Activated CD4-positive, alpha-beta memory T cell treated with anti-CD3 and anti-CD28 coated beads, Interleukin-2, amount 10 ng/mL, durations not matched to agents 7 days and 5 days (primary cell): ENCODE results near the gene CHAC2. TPM values are rescaled to one million over a fixed set of nuclear protein-coding genes. Genes with fewer than 3 reads are reported as not detected.
"Not testable (repeated sequence)": the region's sequence is repeated elsewhere in the genome, so short reads cannot be mapped to it uniquely, and the experiment has no call there.

ENCODE experiments used
- CTCF ChIA-PET: fragments of 350-600 bp; sonication (Branson Sonifier 250); formaldehyde crosslinking; loops from one replicate; lab custom pipeline; 2021; ENCODE audit warnings: antibody characterized with exemption, inconsistent platforms; lab: Charles Lee
- POLR2A ChIA-PET: fragments of 350-600 bp; sonication (Branson Sonifier 250); formaldehyde crosslinking; loops from one replicate; lab custom pipeline; 2021; ENCODE audit warnings: antibody characterized with exemption; lab: Charles Lee
- DNase-seq: peaks from one replicate; pipeline ENCODE4 v3.0.0-alpha.2; 2020
- H3K27ac Mint-ChIP-seq: one replicate; pipeline ENCODE4 v1.8.0; 2021; ENCODE audit warnings: mild to moderate bottlenecking, mixed read lengths
- H3K27me3 Mint-ChIP-seq: one replicate; pipeline ENCODE4 v1.8.0; 2021; ENCODE audit warnings: mixed read lengths
- H3K36me3 Mint-ChIP-seq: one replicate; pipeline ENCODE4 v1.8.0; 2021; ENCODE audit warnings: low read depth, mixed read lengths
- H3K4me1 Mint-ChIP-seq: one replicate; pipeline ENCODE4 v1.8.0; 2021; ENCODE audit warnings: mixed read lengths
- H3K4me3 Mint-ChIP-seq: one replicate; pipeline ENCODE4 v1.8.0; 2021; ENCODE audit warnings: mild to moderate bottlenecking, mixed read lengths
- H3K9me3 Mint-ChIP-seq: one replicate; pipeline ENCODE4 v1.8.0; 2021; ENCODE audit warnings: mixed read lengths
- total RNA-seq, 2 experiments: library from RNA; stranded (reverse); gene quantifications; one replicate each; pipeline ENCODE4 v1.2.3, GENCODE V29; 2021

CHAC2 gene
- total RNA-seq = 10 to 100 TPM in 1 of 2 experiments, 1 to 10 TPM in 1; 9.1 to 10.3 TPM

GRCh38 chr2:53767405-53768241 lies at the start of gene CHAC2:
Gene CHAC2 (plus strand): TSS chr2:53767804. CDS start chr2:53767887, 83 bp downstream.
- DNase-seq = peak; percentile 87
- POLR2A ChIA-PET = interaction anchor here (0.8 to 4.0 kb wide), 17 partner anchors 9 to 793 kb away, joined by 3 to 163 read pairs (median 4); partner anchors contain the start of genes ACYP2, ASB3, ERLEC1 and PSME4
- CTCF ChIA-PET = interaction anchor here (0.5 to 4.4 kb wide), 6 partner anchors 9 to 346 kb away, joined by 3 to 24 read pairs (median 6); partner anchors contain the start of genes ASB3 and ERLEC1
- no peaks in the 10 kb centered on the region for H3K9me3 Mint-ChIP-seq
- H3K27me3 Mint-ChIP-seq = no peaks in the 10 kb centered on the region
- H3K4me1 Mint-ChIP-seq = peaks cover 44% of the 10 kb centered on the region
- peak within 1 kb of the TSS; percentile 86 for H3K27ac Mint-ChIP-seq
- H3K4me3 Mint-ChIP-seq = peak within 1 kb of the TSS; percentile 95
- peaks cover 22% of the 10 kb centered on the region for H3K36me3 Mint-ChIP-seq

- Mint-ChIP-seq H3K4me1 (peaks cover 14% of the 10 kb centered on the region), H3K36me3 (peaks cover 32% of the 10 kb centered on the region)
- H3K27ac Mint-ChIP-seq, H3K9me3 Mint-ChIP-seq, POLR2A ChIA-PET, CTCF ChIA-PET, DNase-seq, H3K27me3 Mint-ChIP-seq, H3K4me3 Mint-ChIP-seq: not testable (repeated sequence)
Measured at GRCh38 chr2:53720944-53721343, 46.7 kb upstream of the CHAC2 start.

GRCh38 chr2:53724536-53724935 lies 43.1 kb upstream of the CHAC2 start:
- POLR2A ChIA-PET = no interaction called here
- H3K27ac Mint-ChIP-seq = no peak overlapping the region
- CTCF ChIA-PET = no interaction called here

GRCh38 chr2:53725662-53726061 lies 41.9 kb upstream of the CHAC2 start:
- ChIA-PET CTCF (no interaction called here), POLR2A (interaction anchor here (1.3 kb wide), 1 partner anchor 41 kb away, joined by 4 read pairs; the partner anchor contains the start of gene CHAC2)
- H3K36me3 Mint-ChIP-seq = peaks cover 42% of the 10 kb centered on the region
- H3K9me3 Mint-ChIP-seq = peaks cover 7% of the 10 kb centered on the region
- H3K4me1 Mint-ChIP-seq = peaks cover 14% of the 10 kb centered on the region
- no peaks in the 10 kb centered on the region for H3K27me3 Mint-ChIP-seq
- H3K4me3 Mint-ChIP-seq = no peak overlapping the region
- no peak for DNase-seq
- no peak overlapping the region for H3K27ac Mint-ChIP-seq

More at GRCh38 chr2:53724536-53724935, 43.1 kb upstream of the CHAC2 start:
- peaks cover 14% of the 10 kb centered on the region for H3K4me1 Mint-ChIP-seq
- peaks cover 7% of the 10 kb centered on the region for H3K9me3 Mint-ChIP-seq
- H3K4me3 Mint-ChIP-seq = no peak overlapping the region
- H3K27me3 Mint-ChIP-seq = no peaks in the 10 kb centered on the region
- H3K36me3 Mint-ChIP-seq = peaks cover 43% of the 10 kb centered on the region
- no peak for DNase-seq

- Mint-ChIP-seq H3K27me3 (no peaks in the 10 kb centered on the region), H3K4me1 (peaks cover 11% of the 10 kb centered on the region), H3K27ac (no peak overlapping the region), H3K36me3 (peaks cover 36% of the 10 kb centered on the region), H3K4me3 (no peak overlapping the region), H3K9me3 (peaks cover 7% of the 10 kb centered on the region)
- POLR2A ChIA-PET = no interaction called here
- CTCF ChIA-PET = no interaction called here
- DNase-seq = no peak
Measured at GRCh38 chr2:53727921-53728320, 39.7 kb upstream of the CHAC2 start.

GRCh38 chr2:53729143-53729762 lies 38.4 kb upstream of the CHAC2 start:
- CTCF ChIA-PET = no interaction called here
- no peak overlapping the region for H3K27ac Mint-ChIP-seq
- H3K27me3 Mint-ChIP-seq = no peaks in the 10 kb centered on the region
- no peak overlapping the region for H3K4me3 Mint-ChIP-seq
- POLR2A ChIA-PET = no interaction called here
- H3K36me3 Mint-ChIP-seq = peaks cover 31% of the 10 kb centered on the region
- peaks cover 7% of the 10 kb centered on the region for H3K9me3 Mint-ChIP-seq
- DNase-seq = no peak
- peaks cover 8% of the 10 kb centered on the region for H3K4me1 Mint-ChIP-seq

- no peaks in the 10 kb centered on the region for H3K27me3 Mint-ChIP-seq
- ChIA-PET CTCF (no interaction called here), POLR2A (no interaction called here)
Measured at GRCh38 chr2:53737091-53737490, 30.5 kb upstream of the CHAC2 start.

GRCh38 chr2:53739032-53739431 lies 28.6 kb upstream of the CHAC2 start:
- Mint-ChIP-seq H3K27me3 (no peaks in the 10 kb centered on the region), H3K4me1 (peaks cover 13% of the 10 kb centered on the region), H3K27ac (no peak overlapping the region), H3K36me3 (peaks cover 29% of the 10 kb centered on the region), H3K4me3 (no peak overlapping the region), H3K9me3 (no peaks in the 10 kb centered on the region)
- ChIA-PET POLR2A (interaction anchor here (1.1 kb wide), 1 partner anchor 29 kb away, joined by 4 read pairs; the partner anchor contains the start of gene CHAC2), CTCF (no interaction called here)
- no peak for DNase-seq

More at GRCh38 chr2:53737091-53737490, 30.5 kb upstream of the CHAC2 start:
- Mint-ChIP-seq H3K27ac (no peak overlapping the region), H3K4me1 (peaks cover 7% of the 10 kb centered on the region), H3K4me3 (no peak overlapping the region), H3K9me3 (no peaks in the 10 kb centered on the region), H3K36me3 (peaks cover 27% of the 10 kb centered on the region)
- DNase-seq = no peak

GRCh38 chr2:53740170-53740569 lies 27.4 kb upstream of the CHAC2 start:
- H3K27ac Mint-ChIP-seq = no peak overlapping the region
- H3K4me3 Mint-ChIP-seq = no peak overlapping the region
- no peaks in the 10 kb centered on the region for H3K27me3 Mint-ChIP-seq
- DNase-seq = no peak
- H3K36me3 Mint-ChIP-seq = peaks cover 21% of the 10 kb centered on the region
- peaks cover 13% of the 10 kb centered on the region for H3K4me1 Mint-ChIP-seq
- ChIA-PET POLR2A (no interaction called here), CTCF (no interaction called here)
- H3K9me3 Mint-ChIP-seq = no peaks in the 10 kb centered on the region

GRCh38 chr2:53744395-53745065 lies 23.1 kb upstream of the CHAC2 start:
- no peaks in the 10 kb centered on the region for H3K27me3 Mint-ChIP-seq
- POLR2A ChIA-PET = no interaction called here
- peaks cover 30% of the 10 kb centered on the region for H3K36me3 Mint-ChIP-seq
- H3K9me3 Mint-ChIP-seq = no peaks in the 10 kb centered on the region
- no peak overlapping the region for H3K27ac Mint-ChIP-seq
- CTCF ChIA-PET = no interaction called here
- H3K4me1 Mint-ChIP-seq = peaks cover 9% of the 10 kb centered on the region
- no peak for DNase-seq
- no peak overlapping the region for H3K4me3 Mint-ChIP-seq

GRCh38 chr2:53750041-53750768 lies 17.4 kb upstream of the CHAC2 start:
- Mint-ChIP-seq H3K9me3 (no peaks in the 10 kb centered on the region), H3K27me3 (no peaks in the 10 kb centered on the region), H3K36me3 (peaks cover 31% of the 10 kb centered on the region), H3K4me3 (no peak overlapping the region), H3K4me1 (peaks cover 29% of the 10 kb centered on the region), H3K27ac (no peak overlapping the region)
- ChIA-PET POLR2A (interaction anchor here (3.7 kb wide), 1 partner anchor 18 kb away, joined by 23 read pairs; the partner anchor contains the start of gene CHAC2), CTCF (no interaction called here)
- no peak for DNase-seq

GRCh38 chr2:53751728-53752127 lies 15.9 kb upstream of the CHAC2 start:
- no peak for DNase-seq
- peaks cover 37% of the 10 kb centered on the region for H3K36me3 Mint-ChIP-seq
- H3K4me1 Mint-ChIP-seq = peaks cover 29% of the 10 kb centered on the region
- H3K9me3 Mint-ChIP-seq = no peaks in the 10 kb centered on the region
- ChIA-PET POLR2A (interaction anchor here (3.7 kb wide), 1 partner anchor 16 kb away, joined by 23 read pairs; the partner anchor contains the start of gene CHAC2), CTCF (no interaction called here)
- no peaks in the 10 kb centered on the region for H3K27me3 Mint-ChIP-seq
- H3K4me3 Mint-ChIP-seq = no peak overlapping the region
- H3K27ac Mint-ChIP-seq = peak overlapping the region; percentile 20
